ENCODE data around the gene GATAD2A.

The GATAD2A gene

GRCh38 chr19:19514881-19515641, 109.6 kb downstream of the GATAD2A start, which contains the start of gene TSSK6:
TSSK6 (minus strand) TSS chr19:19515548; CDS start chr19:19515427, 121 bp downstream.
- peak within 1 kb of the TSS; percentile 85 for H3K9ac ChIP-seq
- no peak for TF ChIP-seq Cebpa-rat (IDR thresholded peaks at IDR 0.05)
- H3K9me3 ChIP-seq, result no peaks in the 10 kb centered on the region
- H3K36me3 ChIP-seq, result peaks cover 31% of the 10 kb centered on the region
- H3K27me3 ChIP-seq, result no peaks in the 10 kb centered on the region
- H4K20me1 ChIP-seq, result peaks cover 17% of the 10 kb centered on the region; the same call in 1 of the 2 replicates
- H3K27ac ChIP-seq, result peak within 1 kb of the TSS; percentile 86
- H3K4me1 ChIP-seq, result peaks cover 28% of the 10 kb centered on the region
- peak within 1 kb of the TSS; percentile 94 for H3K4me2 ChIP-seq
- H3K4me3 ChIP-seq, result peak within 1 kb of the TSS; percentile 80

GRCh38 chr19:19515642-19516519, 110.4 kb downstream of the GATAD2A start, which contains the start of gene NDUFA13:
NDUFA13 (plus strand) TSS chr19:19516225; CDS start chr19:19516239, 14 bp downstream.
- no peak for TF ChIP-seq Cebpa-rat (IDR thresholded peaks at IDR 0.05)
- Histone ChIP-seq H3K36me3 (peaks cover 37% of the 10 kb centered on the region), H3K27me3 (no peaks in the 10 kb centered on the region)

GRCh38 chr19:19517235-19517619, 111.8 kb downstream of the GATAD2A start:
- TF ChIP-seq Cebpa-rat (IDR thresholded peaks at IDR 0.05), result no peak
- peaks cover 44% of the 10 kb centered on the region for H3K36me3 ChIP-seq
- H4K20me1 ChIP-seq, result peaks cover 32% of the 10 kb centered on the region; the same call in 1 of the 2 replicates
- no peaks in the 10 kb centered on the region for H3K9me3 ChIP-seq
- peak overlapping the region; percentile 94 for H3K4me2 ChIP-seq
- H3K9ac ChIP-seq, result peak overlapping the region; percentile 85
- H3K4me3 ChIP-seq, result peak overlapping the region; percentile 80
- H3K27me3 ChIP-seq, result no peaks in the 10 kb centered on the region
- peaks cover 31% of the 10 kb centered on the region for H3K4me1 ChIP-seq
- H3K27ac ChIP-seq, result peak overlapping the region; percentile 86; the same call in 1 of the 2 replicates

More at GRCh38 chr19:19515642-19516519, 110.4 kb downstream of the GATAD2A start, which contains the start of gene NDUFA13:
- peak within 1 kb of the TSS; percentile 85 for H3K9ac ChIP-seq
- peak within 1 kb of the TSS; percentile 94 for H3K4me2 ChIP-seq
- H3K4me3 ChIP-seq, result peak within 1 kb of the TSS; percentile 80
- H3K4me1 ChIP-seq, result peaks cover 28% of the 10 kb centered on the region
- no peaks in the 10 kb centered on the region for H3K9me3 ChIP-seq
- peak within 1 kb of the TSS; percentile 86 for H3K27ac ChIP-seq
- H4K20me1 ChIP-seq, result peaks cover 25% of the 10 kb centered on the region; the same call in 1 of the 2 replicates

- no peak overlapping the region for H3K9ac ChIP-seq
- H4K20me1 ChIP-seq, result peaks cover 70% of the 10 kb centered on the region
- peaks cover 63% of the 10 kb centered on the region for H3K4me1 ChIP-seq
- peaks cover 50% of the 10 kb centered on the region for H3K36me3 ChIP-seq
- H3K4me3 ChIP-seq, result no peak overlapping the region
- no peak for TF ChIP-seq Cebpa-rat (IDR thresholded peaks at IDR 0.05)
- H3K4me2 ChIP-seq, result no peak overlapping the region
- H3K9me3 ChIP-seq, result no peaks in the 10 kb centered on the region
- no peak overlapping the region for H3K27ac ChIP-seq
- H3K27me3 ChIP-seq, result no peaks in the 10 kb centered on the region
Observed at GRCh38 chr19:19520989-19521388, 115.5 kb downstream of the GATAD2A start.

GRCh38 chr19:19523177-19523576, 117.7 kb downstream of the GATAD2A start:
- Histone ChIP-seq H4K20me1 (peaks cover 72% of the 10 kb centered on the region), H3K4me2 (peak overlapping the region; percentile 89), H3K36me3 (peaks cover 61% of the 10 kb centered on the region), H3K27me3 (no peaks in the 10 kb centered on the region), H3K9ac (peak overlapping the region; percentile 61), H3K27ac (peak overlapping the region; percentile 64; the same call in 1 of the 2 replicates), H3K9me3 (no peaks in the 10 kb centered on the region), H3K4me3 (no peak overlapping the region), H3K4me1 (peaks cover 71% of the 10 kb centered on the region)
- TF ChIP-seq Cebpa-rat (IDR thresholded peaks at IDR 0.05), result no peak

- no peak for TF ChIP-seq Cebpa-rat (IDR thresholded peaks at IDR 0.05)
- Histone ChIP-seq H3K4me1 (peaks cover 72% of the 10 kb centered on the region), H3K27ac (peak overlapping the region; percentile 64), H3K27me3 (no peaks in the 10 kb centered on the region), H3K9ac (peak overlapping the region; percentile 61), H3K4me2 (peak overlapping the region; percentile 89), H3K9me3 (no peaks in the 10 kb centered on the region), H4K20me1 (peaks cover 66% of the 10 kb centered on the region), H3K4me3 (no peak overlapping the region), H3K36me3 (peaks cover 67% of the 10 kb centered on the region)
Observed at GRCh38 chr19:19524053-19524452, 118.6 kb downstream of the GATAD2A start.

- H3K27ac ChIP-seq, result peak overlapping the region; percentile 85
- H3K9me3 ChIP-seq, result no peaks in the 10 kb centered on the region
- peaks cover 82% of the 10 kb centered on the region for H3K4me1 ChIP-seq
- TF ChIP-seq Cebpa-rat (IDR thresholded peaks at IDR 0.05), result no peak
- peaks cover 60% of the 10 kb centered on the region for H3K36me3 ChIP-seq
- peaks cover 48% of the 10 kb centered on the region for H4K20me1 ChIP-seq
- no peak overlapping the region for H3K4me3 ChIP-seq
- peak overlapping the region; percentile 75 for H3K9ac ChIP-seq
- H3K27me3 ChIP-seq, result no peaks in the 10 kb centered on the region
- H3K4me2 ChIP-seq, result peak overlapping the region; percentile 89
Observed at GRCh38 chr19:19525611-19526380, 120.3 kb downstream of the GATAD2A start.

- H3K4me3 ChIP-seq, result peak overlapping the region; percentile 39; the same call in 1 of the 2 replicates
- peak overlapping the region; percentile 85 for H3K27ac ChIP-seq
- peaks cover 82% of the 10 kb centered on the region for H3K4me1 ChIP-seq
- H3K4me2 ChIP-seq, result peak overlapping the region; percentile 89
- H3K9ac ChIP-seq, result peak overlapping the region; percentile 75
- no peak for TF ChIP-seq Cebpa-rat (IDR thresholded peaks at IDR 0.05)
- peaks cover 57% of the 10 kb centered on the region for H3K36me3 ChIP-seq
- peaks cover 44% of the 10 kb centered on the region for H4K20me1 ChIP-seq
- H3K9me3 ChIP-seq, result no peaks in the 10 kb centered on the region
- H3K27me3 ChIP-seq, result no peaks in the 10 kb centered on the region
Observed at GRCh38 chr19:19526581-19527370, 121.3 kb downstream of the GATAD2A start.
